ENCODE results near the gene CATSPERB. TPM values are rescaled to one million over a fixed set of nuclear protein-coding genes. Genes with fewer than 3 reads are reported as not detected.

Gene CATSPERB
- total RNA-seq, 1 experiment from 2014 or later = not detected

GRCh38 chr14:91729756-91730155, 2.1 kb downstream of the CATSPERB start:
- H3K9ac ChIP-seq (ENCODE audit: low read length) = no peak overlapping the region
- no peaks in the 10 kb centered on the region for H3K4me1 ChIP-seq (ENCODE audit: low read length)
- no peak overlapping the region for H3K4me3 ChIP-seq (ENCODE audit: low read length)
- H3K9me2 ChIP-seq (replicated peaks; ENCODE audit: insufficient read depth, low read length) = no peaks in the 10 kb centered on the region
- no peaks in the 10 kb centered on the region for H3K27me3 ChIP-seq (ENCODE audit: low read length)
- H3K9me3 ChIP-seq (ENCODE audit: low read length) = no peaks in the 10 kb centered on the region
- H4K20me1 ChIP-seq (ENCODE audit: insufficient read depth, low read depth, low read length) = no peaks in the 10 kb centered on the region
- H3K36me3 ChIP-seq (ENCODE audit: insufficient read depth, low read length) = no peaks in the 10 kb centered on the region
- no peak for DNase-seq
- H3K27ac ChIP-seq (ENCODE audit: low read length) = no peak overlapping the region
- no peaks in the 10 kb centered on the region for H3K79me2 ChIP-seq (ENCODE audit: low read length)
- no peak overlapping the region for H3K4me2 ChIP-seq (ENCODE audit: low read depth, low read length, poor library complexity, severe bottlenecking)
- H2AFZ ChIP-seq (ENCODE audit: low read length) = no peak overlapping the region

DNA sequence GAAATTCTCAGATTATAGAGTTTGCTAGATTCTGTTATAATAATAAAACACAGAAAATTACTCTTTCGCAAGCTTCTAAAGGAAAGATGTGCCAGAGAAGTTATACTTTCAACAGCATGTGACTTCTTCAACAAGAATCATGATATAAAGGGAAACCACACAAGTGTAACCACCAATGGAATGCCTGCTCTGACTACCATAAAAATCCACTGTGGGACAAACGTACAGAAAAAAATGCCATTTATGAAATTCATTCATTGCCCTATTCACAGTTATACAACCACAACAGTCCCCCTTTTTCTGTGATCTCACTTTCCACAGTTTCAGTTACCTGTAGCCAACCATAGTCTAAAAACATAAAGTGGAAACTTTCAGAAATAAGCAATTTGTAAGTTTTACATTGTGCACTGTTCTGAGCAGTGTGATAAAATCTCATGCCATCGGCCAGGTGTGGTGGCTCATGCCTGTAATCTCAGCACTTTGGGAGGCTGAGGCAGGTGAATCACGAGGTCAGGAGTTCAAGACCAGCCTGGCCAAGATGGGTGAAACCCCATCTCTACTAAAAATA, 3.2 kb downstream of the CATSPERB start:
- DNase-seq = no peak
- Histone ChIP-seq H3K9me2 (replicated peaks; ENCODE audit: insufficient read depth, low read length) (no peaks in the 10 kb centered on the region), H3K4me2 (ENCODE audit: low read depth, low read length, poor library complexity, severe bottlenecking) (no peak overlapping the region), H3K4me3 (ENCODE audit: low read length) (no peak overlapping the region), H3K27me3 (ENCODE audit: low read length) (no peaks in the 10 kb centered on the region), H3K27ac (ENCODE audit: low read length) (no peak overlapping the region), H3K79me2 (ENCODE audit: low read length) (no peaks in the 10 kb centered on the region), H2AFZ (ENCODE audit: low read length) (no peak overlapping the region), H3K9me3 (ENCODE audit: low read length) (no peaks in the 10 kb centered on the region), H3K9ac (ENCODE audit: low read length) (no peak overlapping the region), H3K36me3 (ENCODE audit: insufficient read depth, low read length) (no peaks in the 10 kb centered on the region), H3K4me1 (ENCODE audit: low read length) (no peaks in the 10 kb centered on the region), H4K20me1 (ENCODE audit: insufficient read depth, low read depth, low read length) (no peaks in the 10 kb centered on the region)

- Histone ChIP-seq H3K9ac (ENCODE audit: low read length) (no peak overlapping the region), H3K4me2 (ENCODE audit: low read depth, low read length, poor library complexity, severe bottlenecking) (no peak overlapping the region), H3K36me3 (ENCODE audit: insufficient read depth, low read length) (no peaks in the 10 kb centered on the region), H3K9me2 (replicated peaks; ENCODE audit: insufficient read depth, low read length) (no peaks in the 10 kb centered on the region), H3K27ac (ENCODE audit: low read length) (no peak overlapping the region), H3K4me1 (ENCODE audit: low read length) (no peaks in the 10 kb centered on the region), H3K27me3 (ENCODE audit: low read length) (no peaks in the 10 kb centered on the region; the same call in 1 of the 2 replicates), H2AFZ (ENCODE audit: low read length) (no peak overlapping the region), H3K79me2 (ENCODE audit: low read length) (no peaks in the 10 kb centered on the region), H3K4me3 (ENCODE audit: low read length) (no peak overlapping the region), H3K9me3 (ENCODE audit: low read length) (no peaks in the 10 kb centered on the region), H4K20me1 (ENCODE audit: insufficient read depth, low read depth, low read length) (no peaks in the 10 kb centered on the region)
- no peak for DNase-seq
Observed at GRCh38 chr14:91727121-91727520, 4.8 kb downstream of the CATSPERB start.

DNA sequence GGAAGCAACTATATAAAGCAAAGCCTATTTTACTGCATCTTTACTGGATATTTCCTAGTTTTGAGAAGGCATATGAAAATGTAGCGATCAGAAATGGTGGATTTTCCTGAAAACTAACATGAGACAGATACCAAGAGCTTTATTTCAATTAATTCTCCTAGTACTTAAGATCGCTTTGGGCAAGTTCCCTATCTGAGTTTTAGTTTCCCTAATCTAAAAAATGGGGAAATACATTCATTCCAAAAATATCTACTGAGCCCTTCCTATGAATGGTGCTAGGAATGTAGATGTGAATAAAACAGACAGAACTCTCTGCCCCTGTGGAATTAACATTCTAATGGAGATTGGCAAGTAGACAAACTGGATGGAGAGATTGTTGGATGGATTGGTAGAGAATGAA, 8.4 kb downstream of the CATSPERB start:
- Histone ChIP-seq H4K20me1 (ENCODE audit: insufficient read depth, low read depth, low read length) (no peaks in the 10 kb centered on the region), H3K79me2 (ENCODE audit: low read length) (no peaks in the 10 kb centered on the region), H3K9me3 (ENCODE audit: low read length) (no peaks in the 10 kb centered on the region), H3K27me3 (ENCODE audit: low read length) (no peaks in the 10 kb centered on the region; the same call in 1 of the 2 replicates), H2AFZ (ENCODE audit: low read length) (no peak overlapping the region), H3K4me3 (ENCODE audit: low read length) (no peak overlapping the region), H3K4me1 (ENCODE audit: low read length) (no peaks in the 10 kb centered on the region), H3K27ac (ENCODE audit: low read length) (no peak overlapping the region), H3K4me2 (ENCODE audit: low read depth, low read length, poor library complexity, severe bottlenecking) (no peak overlapping the region), H3K9ac (ENCODE audit: low read length) (no peak overlapping the region), H3K36me3 (ENCODE audit: insufficient read depth, low read length) (no peaks in the 10 kb centered on the region), H3K9me2 (replicated peaks; ENCODE audit: insufficient read depth, low read length) (no peaks in the 10 kb centered on the region)
- no peak for DNase-seq

DNA sequence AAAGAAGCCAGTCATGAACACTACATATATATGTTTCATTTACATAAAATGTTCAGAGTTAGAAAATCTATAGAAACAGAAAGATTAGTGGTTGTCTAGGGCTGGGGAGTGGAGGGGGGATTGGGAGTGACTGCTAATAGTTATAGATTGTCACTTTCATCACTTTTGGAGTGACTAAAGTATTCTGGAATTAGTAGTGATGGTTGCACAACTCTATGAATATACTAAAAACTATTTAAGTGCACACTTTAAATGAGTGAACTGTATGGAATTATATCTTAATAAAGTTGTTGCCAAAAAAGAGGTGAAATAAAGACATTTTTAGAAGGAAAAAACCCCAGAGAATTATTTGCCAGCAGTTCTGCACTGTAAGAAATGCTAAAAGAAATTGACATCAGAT, 9.5 kb downstream of the CATSPERB start:
- no peak overlapping the region for H3K4me3 ChIP-seq (ENCODE audit: low read length)
- H3K9ac ChIP-seq (ENCODE audit: low read length) = no peak overlapping the region
- no peak overlapping the region for H2AFZ ChIP-seq (ENCODE audit: low read length)
- H3K4me1 ChIP-seq (ENCODE audit: low read length) = no peaks in the 10 kb centered on the region
- H3K4me2 ChIP-seq (ENCODE audit: low read depth, low read length, poor library complexity, severe bottlenecking) = no peak overlapping the region
- no peaks in the 10 kb centered on the region for H3K79me2 ChIP-seq (ENCODE audit: low read length)
- no peaks in the 10 kb centered on the region for H4K20me1 ChIP-seq (ENCODE audit: insufficient read depth, low read depth, low read length)
- H3K27me3 ChIP-seq (ENCODE audit: low read length) = no peaks in the 10 kb centered on the region; the same call in 1 of the 2 replicates
- H3K9me3 ChIP-seq (ENCODE audit: low read length) = no peaks in the 10 kb centered on the region
- no peak for DNase-seq
- no peaks in the 10 kb centered on the region for H3K36me3 ChIP-seq (ENCODE audit: insufficient read depth, low read length)
- H3K9me2 ChIP-seq (replicated peaks; ENCODE audit: insufficient read depth, low read length) = no peaks in the 10 kb centered on the region
- no peak overlapping the region for H3K27ac ChIP-seq (ENCODE audit: low read length)

- Histone ChIP-seq H2AFZ (ENCODE audit: low read length) (no peak overlapping the region), H3K9me3 (ENCODE audit: low read length) (no peaks in the 10 kb centered on the region), H4K20me1 (ENCODE audit: insufficient read depth, low read depth, low read length) (no peaks in the 10 kb centered on the region), H3K27me3 (ENCODE audit: low read length) (no peaks in the 10 kb centered on the region; the same call in 1 of the 2 replicates), H3K27ac (ENCODE audit: low read length) (no peak overlapping the region), H3K9ac (ENCODE audit: low read length) (no peak overlapping the region), H3K4me2 (ENCODE audit: low read depth, low read length, poor library complexity, severe bottlenecking) (no peak overlapping the region), H3K79me2 (ENCODE audit: low read length) (no peaks in the 10 kb centered on the region), H3K4me1 (ENCODE audit: low read length) (no peaks in the 10 kb centered on the region), H3K36me3 (ENCODE audit: insufficient read depth, low read length) (no peaks in the 10 kb centered on the region), H3K4me3 (ENCODE audit: low read length) (no peak overlapping the region), H3K9me2 (replicated peaks; ENCODE audit: insufficient read depth, low read length) (no peaks in the 10 kb centered on the region)
- DNase-seq = no peak
Observed at GRCh38 chr14:91719839-91720238, 12.0 kb downstream of the CATSPERB start.

DNA sequence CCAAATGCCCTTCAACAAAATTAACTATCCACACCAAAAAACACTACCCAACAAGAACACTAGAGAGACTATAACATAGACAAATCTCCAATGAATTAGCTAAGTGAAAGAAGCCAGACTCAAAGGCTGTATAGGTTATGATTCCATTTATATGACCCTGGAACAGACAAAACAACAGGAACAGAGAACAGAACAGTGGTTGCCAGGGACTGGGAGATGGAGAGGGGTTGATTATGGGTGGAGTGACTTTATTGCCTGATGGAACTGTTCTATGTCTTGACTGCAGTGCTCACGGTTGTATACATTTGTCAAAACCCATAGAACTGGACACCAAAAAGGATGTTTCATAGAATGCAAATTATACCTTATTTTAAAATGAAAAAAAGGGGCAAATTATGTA, 14.9 kb downstream of the CATSPERB start:
- Histone ChIP-seq H3K4me2 (ENCODE audit: low read depth, low read length, poor library complexity, severe bottlenecking) (no peak overlapping the region), H3K9me3 (ENCODE audit: low read length) (no peaks in the 10 kb centered on the region), H3K79me2 (ENCODE audit: low read length) (no peaks in the 10 kb centered on the region), H3K9me2 (replicated peaks; ENCODE audit: insufficient read depth, low read length) (no peaks in the 10 kb centered on the region), H2AFZ (ENCODE audit: low read length) (no peak overlapping the region), H3K9ac (ENCODE audit: low read length) (no peak overlapping the region), H4K20me1 (ENCODE audit: insufficient read depth, low read depth, low read length) (no peaks in the 10 kb centered on the region), H3K27me3 (ENCODE audit: low read length) (no peaks in the 10 kb centered on the region), H3K27ac (ENCODE audit: low read length) (no peak overlapping the region), H3K4me1 (ENCODE audit: low read length) (no peaks in the 10 kb centered on the region), H3K4me3 (ENCODE audit: low read length) (no peak overlapping the region), H3K36me3 (ENCODE audit: insufficient read depth, low read length) (no peaks in the 10 kb centered on the region)
- DNase-seq = no peak

GRCh38 chr14:91714805-91715204, 17.1 kb downstream of the CATSPERB start:
- H3K9ac ChIP-seq (ENCODE audit: low read length) = no peak overlapping the region
- no peak overlapping the region for H3K4me2 ChIP-seq (ENCODE audit: low read depth, low read length, poor library complexity, severe bottlenecking)
- no peaks in the 10 kb centered on the region for H3K9me3 ChIP-seq (ENCODE audit: low read length)
- no peak overlapping the region for H3K27ac ChIP-seq (ENCODE audit: low read length)
- H3K79me2 ChIP-seq (ENCODE audit: low read length) = no peaks in the 10 kb centered on the region
- no peaks in the 10 kb centered on the region for H3K4me1 ChIP-seq (ENCODE audit: low read length)
- H3K36me3 ChIP-seq (ENCODE audit: insufficient read depth, low read length) = no peaks in the 10 kb centered on the region
- H3K4me3 ChIP-seq (ENCODE audit: low read length) = no peak overlapping the region
- H3K9me2 ChIP-seq (replicated peaks; ENCODE audit: insufficient read depth, low read length) = no peaks in the 10 kb centered on the region
- H2AFZ ChIP-seq (ENCODE audit: low read length) = no peak overlapping the region
- no peaks in the 10 kb centered on the region for H3K27me3 ChIP-seq (ENCODE audit: low read length)
- no peak for DNase-seq
- H4K20me1 ChIP-seq (ENCODE audit: insufficient read depth, low read depth, low read length) = no peaks in the 10 kb centered on the region

Measured in Karpas-422 (cell line).